OCI-M2 (cell line): ENCODE measurements around the gene DTNA.
"Not testable (repeated sequence)": the region's sequence is repeated elsewhere in the genome, so short reads cannot be mapped to it uniquely, and the experiment has no call there.

Experiments used
- DNase-seq: peaks from one replicate; lab custom pipeline; 2025; ENCODE audit not compliant: unreplicated experiment; lab: John Stamatoyannopoulos, UW

The DTNA gene

GRCh38 chr18:34887881-34888580, 177.9 kb downstream of the DTNA start:
- DNase-seq: no peak

- no peak for DNase-seq
Measured at GRCh38 chr18:34890486-34891085, 180.5 kb downstream of the DTNA start.

GRCh38 chr18:34892379-34892778, 182.3 kb downstream of the DTNA start:
- DNase-seq: no peak

- no peak for DNase-seq
Measured at GRCh38 chr18:34893239-34893638, 183.1 kb downstream of the DTNA start.

- DNase-seq: no peak
Measured at GRCh38 chr18:34901299-34901698, 191.2 kb downstream of the DTNA start.

- DNase-seq: no peak
Measured at GRCh38 chr18:34904994-34905393, 194.9 kb downstream of the DTNA start.

- not testable (repeated sequence) for DNase-seq
Measured at GRCh38 chr18:34906985-34907384, 196.9 kb downstream of the DTNA start.

- no peak for DNase-seq
Measured at GRCh38 chr18:34909637-34910364, 199.7 kb downstream of the DTNA start.

GRCh38 chr18:34911081-34911480, 201.0 kb downstream of the DTNA start:
- DNase-seq: no peak

GRCh38 chr18:34911661-34912384, 201.7 kb downstream of the DTNA start:
- DNase-seq: no peak

GRCh38 chr18:34913837-34914661, 204.0 kb downstream of the DTNA start:
- DNase-seq: no peak

- no peak for DNase-seq
Measured at GRCh38 chr18:34915046-34915445, 204.9 kb downstream of the DTNA start.

- DNase-seq: not testable (repeated sequence)
Measured at GRCh38 chr18:34916539-34916938, 206.4 kb downstream of the DTNA start.

GRCh38 chr18:34918856-34919255, 208.8 kb downstream of the DTNA start:
- no peak for DNase-seq

GRCh38 chr18:34921226-34921625, 211.1 kb downstream of the DTNA start:
- DNase-seq: no peak

- DNase-seq: no peak
Measured at GRCh38 chr18:34921811-34922385, 211.8 kb downstream of the DTNA start.

GRCh38 chr18:34922594-34922993, 212.5 kb downstream of the DTNA start:
- DNase-seq: not testable (repeated sequence)

GRCh38 chr18:34923911-34924310, 213.8 kb downstream of the DTNA start:
- no peak for DNase-seq

- no peak for DNase-seq
Measured at GRCh38 chr18:34926683-34927082, 216.6 kb downstream of the DTNA start.

- no peak for DNase-seq
Measured at GRCh38 chr18:34928088-34928753, 218.1 kb downstream of the DTNA start.
